Stimulated activated CD4-positive, alpha-beta T cell treated with anti-CD3 and anti-CD28 coated beads, Interleukin-2, amount 100 ng/mL, for 48 hours (primary cell): ENCODE measurements around the gene LDB2.
A peak's percentile ranks its signal among the peaks of the same experiment; 100 is the strongest.

Source experiments
- DNase-seq, 2 donors: peaks; one replicate each; pipeline ENCODE4 v3.0.0-alpha.2; 2020

Gene LDB2

GRCh38 chr4:16837475-16837874, 61.0 kb downstream of the LDB2 start:
- no peak for DNase-seq

GRCh38 chr4:16836324-16836723, 62.1 kb downstream of the LDB2 start:
- DNase-seq: no peak

GRCh38 chr4:16835597-16836247, 62.7 kb downstream of the LDB2 start:
- no peak for DNase-seq

- DNase-seq: no peak
Measured at GRCh38 chr4:16834814-16835213, 63.6 kb downstream of the LDB2 start.

- DNase-seq: no peak
Measured at GRCh38 chr4:16833722-16834121, 64.7 kb downstream of the LDB2 start.

GRCh38 chr4:16830081-16830480, 68.4 kb downstream of the LDB2 start:
- DNase-seq: no peak

GRCh38 chr4:16827794-16828724, 70.4 kb downstream of the LDB2 start:
- DNase-seq: no peak

- no peak for DNase-seq
Measured at GRCh38 chr4:16827045-16827444, 71.4 kb downstream of the LDB2 start.

- no peak for DNase-seq
Measured at GRCh38 chr4:16826406-16826910, 72.0 kb downstream of the LDB2 start.

GRCh38 chr4:16824278-16824806, 74.1 kb downstream of the LDB2 start:
- DNase-seq: no peak

GRCh38 chr4:16820329-16820728, 78.1 kb downstream of the LDB2 start:
- DNase-seq: no peak

GRCh38 chr4:16819652-16820051, 78.8 kb downstream of the LDB2 start:
- no peak for DNase-seq

- no peak for DNase-seq
Measured at GRCh38 chr4:16818005-16818404, 80.4 kb downstream of the LDB2 start.

- no peak for DNase-seq
Measured at GRCh38 chr4:16817286-16817685, 81.2 kb downstream of the LDB2 start.

GRCh38 chr4:16814361-16814760, 84.1 kb downstream of the LDB2 start:
- DNase-seq: no peak

- no peak for DNase-seq
Measured at GRCh38 chr4:16812041-16812440, 86.4 kb downstream of the LDB2 start.

- no peak for DNase-seq
Measured at GRCh38 chr4:16809943-16810342, 88.5 kb downstream of the LDB2 start.

- no peak for DNase-seq
Measured at GRCh38 chr4:16809064-16809463, 89.4 kb downstream of the LDB2 start.

- DNase-seq: no peak
Measured at GRCh38 chr4:16807355-16807754, 91.1 kb downstream of the LDB2 start.

GRCh38 chr4:16804581-16804980, 93.9 kb downstream of the LDB2 start:
- DNase-seq: no peak

GRCh38 chr4:16802044-16802443, 96.4 kb downstream of the LDB2 start:
- DNase-seq: no peak

GRCh38 chr4:16801356-16801755, 97.1 kb downstream of the LDB2 start:
- no peak for DNase-seq

GRCh38 chr4:16794816-16795445, 103.5 kb downstream of the LDB2 start:
- DNase-seq: peak; percentile 32 to 41
